DOHH2 (cell line): ENCODE measurements around the gene IL17D.

ENCODE experiments used
- H3F3A ChIP-seq: fragments of 200-600 bp; sonication (generic), shearing (Covaris generic); 2 replicates; pipeline ENCODE4 v1.6.0; 2016; ENCODE audit warnings: antibody characterized with exemption, mild to moderate bottlenecking; ENCODE audit not compliant: control insufficient read depth, insufficient read depth
- H3K27ac ChIP-seq: fragments of 200-600 bp; sonication (generic); 2 replicates; pipeline ENCODE4 v1.5.1; 2014; ENCODE audit warnings: low read depth, mild to moderate bottlenecking, low read length, moderate library complexity
- H3K27me3 ChIP-seq: fragments of 200-600 bp; sonication (generic); 2 replicates; pipeline ENCODE4 v1.6.1; 2014; ENCODE audit warnings: mild to moderate bottlenecking, low read length, mixed read lengths; ENCODE audit not compliant: control insufficient read depth
- H3K36me3 ChIP-seq: fragments of 200-600 bp; sonication (generic); 2 replicates; pipeline ENCODE4 v1.6.1; 2014; ENCODE audit warnings: mild to moderate bottlenecking, low read length, moderate library complexity, mixed read lengths; ENCODE audit not compliant: control insufficient read depth
- H3K4me1 ChIP-seq: fragments of 200-600 bp; sonication (generic); 2 replicates; pipeline ENCODE4 v1.6.1; 2014; ENCODE audit warnings: mild to moderate bottlenecking, low read length, mixed read lengths; ENCODE audit not compliant: control insufficient read depth
- H3K4me2 ChIP-seq: fragments of 200-600 bp; sonication (generic); 2 replicates; pipeline ENCODE4 v1.6.0; 2014; ENCODE audit warnings: mild to moderate bottlenecking, low read length, moderate library complexity
- H3K4me3 ChIP-seq: fragments of 200-600 bp; sonication (generic); 2 replicates; pipeline ENCODE4 v1.5.1; 2014; ENCODE audit warnings: mild to moderate bottlenecking, low read length, mixed read lengths
- H3K79me2 ChIP-seq: fragments of 200-600 bp; sonication (generic); 2 replicates; pipeline ENCODE4 v1.6.1; 2014; ENCODE audit warnings: mild to moderate bottlenecking, low read length, mixed read lengths; ENCODE audit not compliant: control insufficient read depth
- H3K9me2 ChIP-seq: fragments of 200-600 bp; sonication (generic); replicated peaks from 2 replicates; pipeline ENCODE4 v1.6.1; 2014; ENCODE audit warnings: mild to moderate bottlenecking, low read length, mixed read lengths; ENCODE audit not compliant: control insufficient read depth
- H3K9me3 ChIP-seq: fragments of 200-600 bp; sonication (generic); 2 replicates; pipeline ENCODE4 v1.6.1; 2014; ENCODE audit warnings: antibody characterized with exemption, low read length, mixed read lengths; ENCODE audit not compliant: control insufficient read depth, insufficient read depth
- H4K20me1 ChIP-seq: fragments of 200-600 bp; sonication (generic); 2 replicates; pipeline ENCODE4 v1.6.0; 2014; ENCODE audit warnings: low read depth, mild to moderate bottlenecking, antibody characterized with exemption, low read length, moderate library complexity; ENCODE audit not compliant: control insufficient read depth, insufficient read depth
- CTCF ChIP-seq: fragments of 200-600 bp; sonication (generic); IDR thresholded peaks from one replicate; pipeline ENCODE4 v1.5.1; 2014; ENCODE audit warnings: antibody characterized with exemption, mild to moderate bottlenecking, low read depth, low read length; ENCODE audit not compliant: poor library complexity, severe bottlenecking
- EZH2phosphoT487 ChIP-seq: fragments of 200-600 bp; sonication (generic); IDR thresholded peaks from 2 replicates; pipeline ENCODE4 v1.6.1; 2017; ENCODE audit warnings: borderline replicate concordance, mild to moderate bottlenecking, antibody characterized with exemption, low read length, moderate library complexity, mixed read lengths

The IL17D gene

DNA sequence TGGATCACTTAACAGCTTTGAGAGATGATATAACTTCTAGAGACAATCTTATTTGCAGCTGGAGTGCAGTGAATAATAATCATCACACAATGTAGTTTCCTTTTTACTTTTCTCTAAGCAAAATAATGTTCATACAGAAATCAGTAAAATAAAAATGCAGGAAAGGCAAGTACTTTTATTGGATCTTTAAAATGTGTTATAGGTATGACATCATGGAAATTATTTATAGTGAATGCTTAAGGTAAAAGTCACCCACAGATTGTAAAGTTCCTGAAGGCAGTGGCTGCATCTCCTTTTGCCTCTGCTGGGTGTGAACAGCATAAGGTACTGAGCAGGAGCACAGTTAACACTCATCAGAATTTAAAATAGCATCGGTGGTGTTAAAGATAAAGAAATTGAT, 17.3 kb upstream of the IL17D start:
- H3K9me3 ChIP-seq = no peaks in the 10 kb centered on the region
- no peaks in the 10 kb centered on the region for H4K20me1 ChIP-seq

GRCh38 chr13:20686863-20687579, 16.5 kb upstream of the IL17D start:
- Histone ChIP-seq H3K79me2 (no peaks in the 10 kb centered on the region), H3K27ac (no peak overlapping the region), H3K9me2 (no peaks in the 10 kb centered on the region), H3K27me3 (no peaks in the 10 kb centered on the region), H3K4me2 (no peak overlapping the region), H3K4me3 (no peak overlapping the region), H3K36me3 (no peaks in the 10 kb centered on the region), H3K4me1 (no peaks in the 10 kb centered on the region), H3K9me3 (no peaks in the 10 kb centered on the region), H3F3A (no peaks in the 10 kb centered on the region), H4K20me1 (no peaks in the 10 kb centered on the region)
- TF ChIP-seq CTCF (no peak), EZH2phosphoT487 (no peak)

More for the DNA sequence above, 17.3 kb upstream of the IL17D start:
- no peak overlapping the region for H3K27ac ChIP-seq
- H3F3A ChIP-seq = no peaks in the 10 kb centered on the region
- no peak overlapping the region for H3K4me2 ChIP-seq
- TF ChIP-seq CTCF (no peak), EZH2phosphoT487 (no peak)
- H3K79me2 ChIP-seq = no peaks in the 10 kb centered on the region
- no peaks in the 10 kb centered on the region for H3K36me3 ChIP-seq
- H3K4me1 ChIP-seq = no peaks in the 10 kb centered on the region
- no peaks in the 10 kb centered on the region for H3K9me2 ChIP-seq
- H3K4me3 ChIP-seq = no peak overlapping the region
- H3K27me3 ChIP-seq = no peaks in the 10 kb centered on the region

DNA sequence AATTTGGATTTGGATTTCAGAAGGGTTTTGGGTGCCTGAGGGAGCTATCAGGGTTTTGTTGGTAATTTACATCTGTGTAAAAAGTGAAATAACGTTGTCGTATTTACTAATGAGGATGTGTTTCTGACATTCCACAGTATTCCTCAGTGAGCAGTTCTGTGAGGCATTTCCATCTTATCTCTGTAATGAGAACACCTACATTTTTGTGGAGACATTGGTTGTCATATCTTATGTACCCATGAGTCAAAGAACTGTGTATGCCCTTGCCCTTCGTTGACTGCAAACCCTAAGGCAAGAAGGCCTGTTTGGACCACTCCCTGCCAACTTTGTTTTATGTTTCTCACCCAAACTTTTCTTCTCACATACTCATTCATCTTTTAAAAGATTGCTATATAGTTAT, 14.2 kb upstream of the IL17D start:
- Histone ChIP-seq H3K36me3 (no peaks in the 10 kb centered on the region), H3K4me3 (no peak overlapping the region), H4K20me1 (no peaks in the 10 kb centered on the region), H3F3A (no peaks in the 10 kb centered on the region), H3K4me2 (no peak overlapping the region), H3K79me2 (no peaks in the 10 kb centered on the region), H3K9me3 (no peaks in the 10 kb centered on the region), H3K27ac (no peak overlapping the region), H3K9me2 (no peaks in the 10 kb centered on the region), H3K27me3 (no peaks in the 10 kb centered on the region), H3K4me1 (no peaks in the 10 kb centered on the region)
- TF ChIP-seq EZH2phosphoT487 = no peak
- TF ChIP-seq CTCF = no peak
